ENCODE measurements around the gene SSR1.

SSR1 gene

DNA sequence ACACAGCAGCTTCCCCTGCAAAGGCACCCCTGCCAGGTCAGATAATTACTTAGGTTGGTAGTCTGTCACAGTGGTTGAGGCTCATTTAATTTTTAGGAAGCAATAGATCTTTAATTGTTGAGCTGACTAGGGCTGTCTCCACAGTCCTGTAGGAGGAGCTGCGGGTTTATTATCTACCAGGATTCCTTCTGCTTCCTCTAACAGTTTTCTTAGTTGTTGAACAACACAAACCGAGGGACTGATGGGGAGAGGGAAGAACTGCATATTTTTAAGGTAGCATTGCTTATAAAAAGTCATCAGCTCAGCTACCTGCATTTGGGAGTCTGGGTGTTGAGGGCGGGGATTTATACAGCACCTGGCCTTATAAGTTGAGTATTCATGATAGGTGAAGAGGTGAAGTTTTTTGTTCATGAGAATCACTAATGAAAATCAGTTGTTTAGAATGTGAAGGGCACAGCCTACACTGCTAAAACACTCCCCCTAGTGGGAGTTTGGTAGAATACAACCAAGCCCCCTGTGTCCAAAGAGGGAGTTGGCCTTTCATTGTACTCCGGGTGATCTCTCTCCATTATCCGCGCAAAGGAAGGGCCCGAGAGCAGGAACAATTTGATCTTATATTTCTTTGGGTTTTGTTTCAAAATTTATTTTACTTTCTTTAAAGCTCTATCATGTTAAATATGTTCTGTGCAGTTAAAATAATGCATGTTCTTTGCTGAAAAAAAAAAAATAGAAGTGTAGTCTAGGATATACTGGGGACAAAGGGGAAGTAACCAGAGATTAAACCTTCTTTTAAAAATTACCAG lies 69.6 kb downstream of the SSR1 start:
- peak; percentile 60 for DNase-seq (ENCODE audit: extremely low spot score, insufficient read length, low read depth)
- FAIRE-seq: peak; percentile 79

DNA sequence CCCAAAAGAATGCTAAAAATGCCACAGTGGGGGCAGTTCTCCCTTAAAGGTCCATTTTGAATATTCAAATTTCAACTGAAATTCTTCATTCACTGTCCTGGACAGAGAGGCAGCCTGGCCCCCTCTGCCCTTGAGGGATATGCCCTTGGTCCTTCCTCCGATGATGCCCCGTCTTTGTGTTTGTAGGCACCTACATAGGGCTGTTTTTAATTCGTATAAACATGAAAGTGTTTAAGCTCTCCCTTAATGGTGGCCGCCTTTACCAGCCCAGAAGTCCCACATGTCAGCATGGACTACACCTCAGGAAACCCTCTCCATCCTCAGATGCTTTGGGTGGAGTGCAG lies 70.2 kb downstream of the SSR1 start:
- no peak for FAIRE-seq
- DNase-seq (ENCODE audit: extremely low spot score, insufficient read length, low read depth): no peak

DNA sequence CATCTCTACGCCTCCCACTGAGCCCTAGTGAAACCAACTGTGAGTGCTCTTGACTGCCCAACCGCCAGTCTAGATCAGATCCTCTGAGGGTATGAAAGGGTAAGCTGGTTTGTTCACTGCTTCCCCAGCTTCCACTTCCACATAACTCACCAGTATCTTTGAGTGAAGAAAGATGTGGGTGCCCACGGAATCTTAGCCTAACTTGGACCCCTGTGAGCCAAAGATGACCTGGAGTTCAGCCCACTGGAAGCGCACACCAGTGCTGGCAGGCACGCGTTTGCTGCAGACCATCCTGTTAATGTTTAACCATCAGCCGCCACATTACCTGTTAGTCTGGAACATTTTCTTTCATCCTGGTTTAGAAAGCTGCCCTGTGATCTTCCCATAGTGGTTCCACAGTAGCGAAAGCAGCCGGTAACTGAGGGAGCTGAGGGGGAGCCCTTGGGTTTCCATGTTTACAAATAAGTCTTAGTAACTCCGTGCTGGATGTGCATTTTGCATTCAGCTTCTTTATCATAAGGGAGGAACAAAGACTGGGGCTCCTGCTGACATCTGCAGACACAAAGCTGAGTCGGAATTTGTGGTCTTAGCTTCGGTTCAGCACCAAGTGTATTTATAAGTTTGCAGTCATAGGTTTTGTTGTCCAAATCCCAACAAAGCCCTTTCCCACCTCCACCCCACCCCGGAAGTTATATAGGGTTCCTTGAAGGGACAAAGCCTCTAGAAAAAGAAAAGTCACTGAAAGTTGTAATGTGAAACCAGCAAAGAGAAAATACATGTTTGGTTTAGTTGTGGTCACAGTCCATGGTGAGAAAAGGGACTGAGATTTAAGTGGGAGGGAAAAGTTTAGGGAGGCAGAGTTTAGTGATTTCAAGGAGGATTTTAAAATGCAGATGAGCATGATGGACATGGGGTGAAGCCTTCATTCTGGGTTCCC lies 71.0 kb downstream of the SSR1 start:
- FAIRE-seq (no peak), DNase-seq (ENCODE audit: extremely low spot score, insufficient read length, low read depth) (no peak)

DNA sequence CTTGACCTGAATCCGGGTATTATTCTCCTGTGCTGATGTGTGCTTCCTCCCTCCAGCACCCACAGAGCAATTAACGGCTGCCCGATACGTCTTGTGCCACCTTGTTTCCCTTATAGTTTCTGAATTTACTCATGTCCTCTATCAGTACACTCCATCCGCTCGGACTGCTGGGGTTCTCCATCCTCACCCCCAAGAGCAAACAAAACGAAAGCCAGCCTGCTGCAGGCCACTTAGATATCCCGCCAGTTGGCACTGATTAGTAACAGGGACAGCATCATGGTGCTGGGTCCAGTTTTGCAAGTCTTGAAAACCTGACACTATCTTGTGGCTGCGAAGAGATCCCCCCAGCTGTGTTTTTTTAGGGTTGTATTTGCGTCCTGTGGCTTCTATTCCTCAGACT lies 71.8 kb downstream of the SSR1 start:
- DNase-seq (ENCODE audit: extremely low spot score, insufficient read length, low read depth) (no peak), FAIRE-seq (no peak)

DNA sequence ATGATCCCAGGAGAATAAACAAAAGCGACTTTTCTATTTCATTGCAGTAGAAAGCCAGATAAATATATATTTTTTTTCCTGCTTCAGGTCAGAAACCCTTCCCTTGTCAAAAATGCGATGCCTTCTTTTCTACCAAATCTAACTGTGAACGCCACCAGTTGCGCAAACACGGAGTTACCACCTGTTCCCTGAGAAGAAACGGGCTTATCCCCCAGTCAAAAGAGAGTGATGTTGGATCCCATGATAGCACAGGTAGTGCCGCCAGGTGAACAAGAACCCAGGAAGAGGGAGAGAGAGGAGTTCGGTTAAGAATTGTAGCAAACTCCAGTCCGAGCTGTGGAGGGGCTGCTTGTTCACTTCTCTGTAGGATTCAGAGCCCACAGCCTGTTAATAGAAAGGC lies 72.6 kb downstream of the SSR1 start:
- no peak for FAIRE-seq

DNA sequence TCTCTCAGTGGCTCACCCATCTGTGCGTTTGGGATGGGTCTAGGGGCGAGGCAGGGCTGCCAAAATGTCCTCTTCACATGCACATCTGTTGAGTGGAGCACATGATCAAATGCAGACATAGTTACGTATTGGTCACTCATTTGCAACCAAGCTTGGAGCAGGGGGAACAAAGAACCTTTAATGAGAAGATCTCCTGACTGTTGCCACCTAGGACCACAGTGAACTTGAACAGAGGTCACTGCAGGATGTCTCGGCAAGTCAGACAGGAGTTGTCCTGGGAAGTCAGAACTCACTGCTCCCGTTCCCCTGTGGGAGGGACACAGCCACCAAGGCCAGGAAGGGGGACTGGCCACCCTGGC lies 73.4 kb downstream of the SSR1 start:
- no peak for DNase-seq (ENCODE audit: extremely low spot score, insufficient read length, low read depth)
- FAIRE-seq: no peak

More for the DNA sequence above, 72.6 kb downstream of the SSR1 start:
- DNase-seq (ENCODE audit: extremely low spot score, insufficient read length, low read depth): no peak

DNA sequence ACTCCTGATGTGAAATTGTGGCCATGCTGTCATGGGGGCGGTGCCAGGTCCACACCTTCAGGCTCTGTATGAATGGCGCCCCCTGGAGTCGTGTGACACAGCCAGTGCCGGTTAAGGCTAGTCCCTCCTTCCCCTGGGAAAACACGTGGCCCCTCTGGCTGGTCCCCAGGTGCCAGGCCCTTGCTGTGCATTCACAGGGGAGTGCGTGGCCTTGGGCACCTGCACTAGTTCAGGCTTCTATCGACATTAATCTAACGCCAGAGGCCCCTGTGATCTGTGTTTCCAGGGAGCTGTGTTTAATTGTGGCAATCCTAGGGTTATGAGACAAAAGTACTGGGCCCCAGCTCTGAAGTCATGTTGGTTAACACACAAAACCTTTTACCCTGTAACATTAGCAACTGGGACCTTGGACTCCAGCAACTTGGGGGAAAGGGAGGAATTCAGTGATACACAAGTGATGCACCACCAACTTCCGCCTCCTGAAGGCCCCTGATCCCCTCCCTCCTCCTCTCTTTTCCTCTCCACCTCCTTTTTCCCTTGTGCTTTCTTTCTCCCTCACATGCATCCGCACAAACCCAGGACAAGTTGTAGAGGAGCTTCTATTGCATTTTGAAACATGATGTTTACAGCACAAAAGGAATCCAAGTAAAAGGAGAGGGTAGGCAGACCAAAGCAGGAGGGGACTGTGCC lies 74.0 kb downstream of the SSR1 start:
- FAIRE-seq: peak; percentile 15
- peak; percentile 38 for DNase-seq (ENCODE audit: extremely low spot score, insufficient read length, low read depth)

DNA sequence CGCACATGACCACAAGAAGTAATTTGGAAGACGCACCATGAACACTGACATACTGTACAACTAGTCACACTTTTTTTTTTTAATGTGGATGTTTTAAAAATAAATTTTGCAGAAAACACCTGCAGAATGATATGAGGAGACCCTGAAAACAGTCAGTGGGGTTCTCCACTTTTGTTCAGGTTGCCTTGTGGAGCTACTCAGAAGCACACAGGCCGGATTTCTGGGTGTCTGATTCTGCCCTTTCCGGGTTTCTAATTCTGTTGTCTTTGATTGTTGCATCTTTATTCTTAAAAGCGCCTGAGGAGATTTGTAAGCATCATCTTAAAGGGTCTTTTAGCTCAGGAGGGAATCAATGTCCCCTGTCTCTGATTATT lies 74.5 kb downstream of the SSR1 start:
- DNase-seq (ENCODE audit: extremely low spot score, insufficient read length, low read depth): no peak
- no peak for FAIRE-seq

DNA sequence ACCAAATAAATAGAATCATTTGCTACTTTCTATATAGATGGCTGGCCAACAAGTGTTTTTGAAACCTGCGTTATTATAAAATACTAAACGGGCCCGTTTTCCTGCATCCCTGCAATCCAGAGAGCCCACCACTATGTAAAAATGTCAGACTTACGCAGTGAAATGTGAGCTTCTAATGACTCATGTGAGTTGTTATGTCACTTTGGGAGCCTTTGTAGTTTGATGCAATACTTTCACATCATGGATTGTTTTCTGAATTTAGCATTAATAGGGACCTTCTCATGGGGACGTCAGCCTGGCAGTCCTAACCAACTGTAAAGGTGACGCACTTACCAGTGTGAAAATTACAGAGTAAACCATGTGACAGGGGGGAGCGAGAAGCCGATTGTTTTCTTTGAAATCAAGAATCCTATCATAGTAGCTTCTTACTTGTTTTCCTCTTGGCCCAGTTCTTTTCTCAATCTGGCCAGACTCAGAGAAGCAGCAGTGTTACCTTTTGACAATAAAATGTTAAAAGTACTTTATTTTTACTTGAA lies 75.3 kb downstream of the SSR1 start:
- DNase-seq (ENCODE audit: extremely low spot score, insufficient read length, low read depth): no peak
- FAIRE-seq: no peak

DNA sequence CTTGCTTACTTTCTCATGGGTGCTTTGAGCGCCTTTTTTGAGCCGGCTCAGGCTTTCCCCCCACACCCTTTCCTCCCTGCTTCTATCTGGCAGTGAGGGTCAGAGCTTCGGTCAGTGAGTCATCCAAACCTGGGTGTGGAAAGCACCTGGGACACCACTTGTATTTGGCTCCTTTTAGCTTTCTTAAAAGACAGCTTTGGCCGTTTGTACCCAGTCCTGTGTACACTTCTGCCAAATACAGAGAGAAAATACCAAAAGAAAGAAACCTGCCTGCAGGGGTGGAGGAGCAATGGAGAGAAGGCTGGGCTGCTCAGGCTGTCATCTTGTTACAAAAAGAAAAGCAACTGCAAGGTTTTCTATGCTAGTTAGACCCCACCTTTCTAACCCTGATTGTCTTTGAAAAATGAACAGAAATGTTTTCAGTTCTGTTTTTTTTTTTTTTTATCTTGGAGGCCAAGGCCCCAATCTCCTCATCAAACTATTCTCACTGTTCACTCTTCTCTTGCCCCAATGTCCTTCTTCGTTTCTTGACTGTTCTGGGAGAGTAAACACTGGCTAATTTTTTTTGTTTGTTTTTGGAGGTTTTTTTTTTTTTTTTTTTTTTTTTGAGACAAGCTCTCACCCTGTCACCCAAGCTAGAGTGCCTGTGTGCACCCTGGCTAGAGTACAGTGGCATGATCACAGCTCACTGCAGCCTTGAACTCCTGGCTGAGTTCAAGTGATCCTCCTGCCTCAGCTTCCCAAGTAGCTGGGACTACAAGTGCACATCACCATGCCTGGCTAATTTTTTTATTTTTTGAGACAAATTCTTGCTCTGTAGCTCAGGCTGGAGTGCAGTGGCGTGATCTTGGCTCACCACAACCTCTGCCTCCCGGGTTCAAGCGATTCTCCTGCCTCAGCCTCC lies 76.4 kb downstream of the SSR1 start:
- FAIRE-seq: no peak

DNA sequence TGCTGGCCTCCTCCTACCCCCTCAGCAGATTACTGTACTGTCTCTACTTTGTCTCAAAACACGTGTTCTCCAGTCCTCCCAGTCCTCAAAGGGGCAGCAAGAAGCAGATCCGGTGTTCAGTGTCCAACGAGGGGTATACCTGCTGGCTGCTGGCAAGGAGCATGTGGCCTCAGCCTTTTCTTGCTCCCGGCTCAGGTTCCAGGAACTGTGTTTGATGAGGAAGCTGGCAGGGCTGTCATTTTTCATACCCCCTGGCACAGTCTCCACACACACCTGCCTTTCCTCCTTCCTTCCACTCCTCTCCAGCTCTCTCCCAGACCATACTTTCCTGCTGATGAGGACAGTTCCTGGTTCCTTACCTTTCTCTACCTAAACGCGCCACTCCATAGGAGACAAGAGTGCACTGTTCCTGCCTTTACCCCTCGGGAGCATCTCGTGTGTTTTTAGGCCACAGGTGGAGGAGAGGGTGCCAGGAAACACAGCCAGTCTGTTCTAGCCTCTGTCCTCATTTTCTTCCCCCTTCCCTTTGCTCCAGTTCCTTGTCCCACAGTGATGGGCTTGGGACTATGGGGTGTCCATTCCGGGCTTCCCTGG lies 77.2 kb downstream of the SSR1 start:
- DNase-seq (ENCODE audit: extremely low spot score, insufficient read length, low read depth) (no peak), FAIRE-seq (no peak)

More for the DNA sequence above, 76.4 kb downstream of the SSR1 start:
- DNase-seq (ENCODE audit: extremely low spot score, insufficient read length, low read depth): no peak

DNA sequence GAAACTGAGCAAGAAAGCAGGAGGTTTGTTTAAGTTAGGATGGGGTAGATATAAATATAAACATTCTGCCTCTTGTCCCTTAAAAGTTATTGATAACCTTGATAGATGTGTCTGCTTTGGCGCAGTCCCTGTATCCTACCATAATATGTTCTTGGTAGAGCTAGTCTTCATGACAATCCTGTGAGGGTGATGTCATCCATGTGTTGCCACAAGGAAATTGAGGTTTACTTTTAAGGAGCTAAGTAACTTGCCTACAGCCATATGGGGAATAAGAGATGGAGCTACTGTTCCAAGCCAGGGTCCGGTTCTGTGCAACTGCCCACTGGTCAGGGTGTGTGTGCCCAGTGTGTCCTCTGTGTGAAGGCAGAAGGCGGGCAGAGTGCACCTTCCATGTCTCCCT lies 78.5 kb downstream of the SSR1 start:
- FAIRE-seq: no peak
- DNase-seq (ENCODE audit: extremely low spot score, insufficient read length, low read depth): no peak

DNA sequence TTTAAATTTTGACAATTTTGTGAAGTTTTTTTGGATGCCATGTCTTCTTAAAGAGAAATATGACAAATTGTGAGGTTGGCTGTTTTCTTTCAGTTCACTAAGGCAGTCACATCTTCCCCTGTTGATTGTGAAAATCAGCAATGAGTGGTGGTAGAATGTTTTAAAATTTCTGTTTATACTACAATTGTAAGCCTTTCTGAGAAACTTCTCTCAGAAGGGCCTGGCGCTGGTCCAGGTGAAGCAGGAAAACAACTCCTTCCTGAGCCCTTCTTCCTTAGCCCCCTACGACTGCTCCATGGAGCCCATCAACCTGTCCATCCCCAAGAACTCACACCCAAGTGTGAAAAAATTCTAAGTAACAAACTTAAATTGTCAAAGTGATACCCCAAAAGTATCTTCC lies 80.6 kb downstream of the SSR1 start:
- DNase-seq (ENCODE audit: extremely low spot score, insufficient read length, low read depth): no peak
- no peak for FAIRE-seq

DNA sequence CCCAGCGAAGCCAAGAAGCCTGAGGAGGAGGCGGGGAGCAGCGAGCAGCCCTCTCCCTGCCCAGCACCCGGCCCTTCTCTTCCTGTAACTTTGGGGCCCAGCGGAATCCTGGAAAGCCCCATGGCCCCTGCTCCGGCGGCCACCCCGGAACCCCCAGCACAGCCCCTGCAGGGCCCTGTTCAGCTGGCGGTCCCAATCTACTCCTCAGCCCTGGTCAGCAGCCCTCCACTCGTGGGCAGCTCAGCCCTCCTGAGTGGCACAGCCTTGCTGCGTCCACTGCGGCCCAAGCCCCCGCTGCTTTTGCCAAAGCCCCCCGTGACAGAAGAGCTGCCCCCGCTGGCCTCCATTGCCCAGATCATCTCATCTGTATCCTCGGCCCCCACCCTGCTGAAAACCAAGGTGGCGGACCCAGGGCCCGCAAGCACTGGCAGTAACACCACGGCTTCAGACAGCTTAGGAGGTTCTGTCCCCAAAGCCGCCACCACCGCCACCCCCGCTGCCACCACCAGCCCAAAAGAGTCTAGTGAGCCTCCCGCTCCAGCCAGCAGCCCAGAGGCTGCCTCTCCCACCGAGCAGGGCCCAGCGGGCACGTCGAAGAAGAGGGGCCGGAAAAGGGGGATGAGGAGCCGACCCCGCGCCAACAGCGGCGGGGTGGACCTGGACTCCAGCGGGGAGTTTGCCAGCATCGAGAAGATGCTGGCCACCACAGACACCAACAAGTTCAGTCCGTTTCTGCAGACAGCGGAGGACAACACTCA lies 81.9 kb downstream of the SSR1 start:
- DNase-seq (ENCODE audit: extremely low spot score, insufficient read length, low read depth): no peak
- FAIRE-seq: no peak

DNA sequence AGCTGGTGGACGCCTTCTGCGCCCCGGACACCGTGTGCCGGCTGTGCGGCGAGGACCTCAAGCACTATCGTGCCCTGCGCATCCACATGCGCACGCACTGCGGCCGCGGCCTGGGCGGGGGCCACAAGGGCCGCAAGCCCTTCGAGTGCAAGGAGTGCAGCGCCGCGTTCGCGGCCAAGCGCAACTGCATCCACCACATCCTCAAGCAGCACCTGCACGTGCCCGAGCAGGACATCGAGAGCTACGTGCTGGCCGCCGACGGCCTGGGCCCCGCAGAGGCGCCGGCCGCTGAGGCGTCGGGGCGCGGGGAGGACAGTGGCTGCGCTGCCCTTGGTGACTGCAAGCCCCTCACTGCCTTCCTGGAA lies 82.7 kb downstream of the SSR1 start:
- no peak for FAIRE-seq
- no peak for DNase-seq (ENCODE audit: extremely low spot score, insufficient read length, low read depth)

DNA sequence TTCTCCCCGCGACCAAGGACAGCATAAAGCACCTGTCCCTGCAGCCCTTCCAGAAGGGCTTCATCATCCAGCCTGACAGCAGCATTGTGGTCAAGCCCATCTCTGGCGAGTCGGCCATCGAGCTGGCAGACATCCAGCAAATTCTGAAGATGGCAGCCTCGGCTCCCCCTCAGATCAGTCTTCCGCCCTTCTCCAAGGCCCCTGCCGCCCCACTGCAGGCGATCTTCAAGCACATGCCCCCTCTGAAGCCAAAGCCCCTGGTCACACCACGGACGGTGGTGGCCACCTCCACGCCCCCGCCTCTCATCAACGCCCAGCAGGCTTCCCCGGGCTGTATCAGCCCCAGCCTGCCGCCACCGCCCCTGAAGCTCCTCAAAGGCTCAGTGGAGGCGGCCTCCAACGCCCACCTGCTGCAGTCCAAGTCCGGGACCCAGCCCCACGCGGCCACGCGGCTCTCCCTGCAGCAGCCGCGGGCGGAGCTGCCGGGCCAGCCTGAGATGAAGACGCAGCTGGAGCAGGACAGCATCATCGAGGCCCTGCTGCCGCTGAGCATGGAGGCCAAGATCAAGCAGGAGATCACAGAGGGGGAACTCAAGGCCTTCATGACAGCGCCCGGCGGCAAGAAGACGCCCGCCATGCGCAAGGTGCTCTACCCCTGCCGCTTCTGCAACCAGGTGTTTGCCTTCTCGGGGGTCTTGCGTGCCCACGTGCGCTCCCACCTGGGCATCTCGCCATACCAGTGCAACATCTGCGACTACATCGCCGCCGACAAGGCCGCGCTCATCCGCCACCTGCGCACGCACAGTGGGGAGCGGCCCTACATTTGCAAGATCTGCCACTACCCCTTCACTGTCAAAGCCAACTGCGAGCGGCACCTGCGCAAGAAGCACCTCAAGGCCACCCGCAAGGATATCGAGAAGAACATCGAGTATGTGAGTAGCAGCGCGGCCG lies 83.3 kb downstream of the SSR1 start:
- FAIRE-seq: no peak
- DNase-seq (ENCODE audit: extremely low spot score, insufficient read length, low read depth): no peak

DNA sequence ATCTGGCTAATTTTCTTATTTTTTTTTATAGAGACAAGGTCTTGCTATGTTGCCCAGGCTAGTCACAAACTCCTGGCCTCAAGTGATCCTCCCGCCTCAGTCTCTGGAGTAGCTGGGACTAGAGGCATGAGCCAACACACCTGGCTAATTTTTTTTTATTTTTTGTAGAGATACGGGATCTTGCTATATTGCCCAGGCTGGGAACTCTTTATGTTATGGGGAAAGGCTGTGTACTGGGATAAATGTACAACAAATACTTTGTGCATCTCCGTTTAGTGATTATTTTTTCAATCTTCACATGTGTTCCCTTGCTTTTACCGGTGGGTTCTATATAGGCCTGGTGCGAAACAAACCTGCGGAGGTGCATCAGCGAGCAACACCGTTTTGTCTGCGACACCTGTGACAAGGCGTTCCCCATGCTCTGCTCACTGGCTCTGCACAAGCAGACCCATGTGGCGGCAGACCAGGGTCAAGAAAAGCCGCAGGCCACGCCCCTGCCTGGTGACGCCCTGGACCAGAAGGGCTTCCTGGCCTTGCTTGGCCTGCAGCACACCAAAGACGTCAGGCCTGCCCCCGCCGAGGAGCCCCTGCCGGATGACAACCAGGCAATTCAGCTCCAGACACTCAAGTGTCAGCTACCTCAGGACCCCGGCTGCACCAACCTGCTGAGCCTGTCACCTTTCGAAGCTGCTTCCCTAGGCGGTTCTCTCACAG lies 84.2 kb downstream of the SSR1 start:
- DNase-seq (ENCODE audit: extremely low spot score, insufficient read length, low read depth): no peak
- FAIRE-seq: no peak
